ENCODE data around the gene RHBDL1.

The RHBDL1 gene

GRCh38 chr16:646679-647172, 28.7 kb upstream of the RHBDL1 start:
- no peak overlapping the region for H3K27ac ChIP-seq (ENCODE audit: low read depth, low read length, severe bottlenecking)
- H3K9me3 ChIP-seq (ENCODE audit: control insufficient read depth, low read length), result no peaks in the 10 kb centered on the region
- H3K4me3 ChIP-seq (ENCODE audit: extremely low read depth, insufficient read depth, low read length, poor library complexity, severe bottlenecking), result no peak overlapping the region
- no peaks in the 10 kb centered on the region for H3K36me3 ChIP-seq (ENCODE audit: control insufficient read depth, insufficient read depth, low read length)
- WGBS, 2 experiments (ENCODE audit: insufficient coverage in 2 of 2), result 90 to 96% methylated on average over 17 to 22 of the region's 22 CpGs
- peaks cover 12% of the 10 kb centered on the region for H3K4me1 ChIP-seq (ENCODE audit: control insufficient read depth, insufficient read depth, low read length, poor library complexity, severe bottlenecking)

DNA sequence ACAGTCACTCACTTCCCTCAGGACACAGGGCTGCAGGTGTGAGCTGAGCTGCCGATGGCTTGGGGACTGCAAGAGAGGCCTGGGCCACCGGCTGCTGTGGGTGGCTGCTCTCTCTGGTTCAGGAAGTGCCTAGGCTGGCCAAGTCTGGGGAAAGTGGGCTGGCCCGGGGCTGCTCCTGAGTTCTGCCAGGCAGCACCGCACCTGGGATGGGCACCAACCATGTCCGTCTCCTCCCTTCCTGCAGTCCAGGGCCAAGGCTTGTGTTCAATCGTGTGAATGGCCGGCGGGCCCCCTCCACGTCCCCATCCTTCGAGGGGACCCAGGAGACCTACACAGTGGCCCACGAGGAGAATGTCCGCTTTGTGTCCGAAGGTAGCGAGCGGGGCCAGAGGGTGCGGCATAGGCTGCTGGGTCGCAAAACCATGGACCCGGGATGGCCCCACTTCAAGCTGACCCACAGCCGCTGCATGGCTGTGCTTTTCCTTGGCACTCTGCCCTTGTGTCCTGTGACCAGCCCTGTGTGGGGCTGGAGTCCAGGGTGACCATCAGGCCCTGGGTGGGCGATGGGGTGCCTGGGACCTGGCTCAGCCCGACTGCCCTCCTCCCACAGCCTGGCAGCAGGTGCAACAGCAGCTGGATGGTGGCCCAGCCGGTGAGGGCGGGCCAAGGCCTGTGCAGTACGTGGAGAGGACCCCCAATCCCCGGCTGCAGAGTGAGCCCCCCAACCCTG, 28.1 kb upstream of the RHBDL1 start:
- Histone ChIP-seq H3K4me1 (ENCODE audit: control insufficient read depth, insufficient read depth, low read length, poor library complexity, severe bottlenecking) (peaks cover 12% of the 10 kb centered on the region), H3K4me3 (ENCODE audit: extremely low read depth, insufficient read depth, low read length, poor library complexity, severe bottlenecking) (no peak overlapping the region), H3K27ac (ENCODE audit: low read depth, low read length, severe bottlenecking) (no peak overlapping the region), H3K36me3 (ENCODE audit: control insufficient read depth, insufficient read depth, low read length) (peaks cover 5% of the 10 kb centered on the region), H3K9me3 (ENCODE audit: control insufficient read depth, low read length) (no peaks in the 10 kb centered on the region)
- 95 to 97% methylated on average over 21 to 23 of the region's 25 CpGs for WGBS, 2 experiments (ENCODE audit: insufficient coverage in 2 of 2)

DNA sequence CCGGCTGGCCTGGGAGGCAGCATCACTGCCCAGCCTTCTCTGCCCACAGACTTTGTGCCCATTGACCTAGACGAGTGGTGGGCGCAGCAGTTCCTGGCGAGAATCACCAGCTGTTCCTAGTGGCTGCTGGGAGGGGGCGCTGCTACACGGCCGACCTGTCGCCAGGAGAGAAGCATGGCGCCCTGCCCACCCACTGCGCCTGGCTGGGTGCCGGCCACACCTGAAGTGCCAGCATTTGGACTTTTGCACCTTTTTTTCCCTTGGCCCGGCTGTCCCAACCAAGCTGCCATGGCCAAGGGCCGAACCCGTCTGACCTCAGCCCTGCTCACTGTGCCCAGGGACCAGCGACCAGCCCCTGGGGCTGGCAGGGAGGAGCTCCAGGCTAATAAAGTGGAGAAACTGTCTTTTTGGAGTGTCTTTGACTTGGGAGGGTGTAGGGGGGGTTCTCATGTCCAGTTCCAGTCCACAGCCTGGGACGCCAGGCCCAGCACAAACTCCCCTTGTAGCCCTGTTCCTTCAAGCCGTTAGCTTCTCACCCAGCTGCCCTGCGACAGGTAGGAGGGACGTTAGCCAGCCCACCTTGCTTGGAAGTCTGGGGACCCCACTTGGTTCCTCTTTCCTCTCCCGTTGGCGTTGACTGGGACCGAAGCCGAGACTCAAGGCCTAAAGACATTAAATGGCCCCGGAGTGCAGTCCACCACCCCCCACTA, 27.2 kb upstream of the RHBDL1 start:
- Histone ChIP-seq H3K4me1 (ENCODE audit: control insufficient read depth, insufficient read depth, low read length, poor library complexity, severe bottlenecking) (peaks cover 7% of the 10 kb centered on the region), H3K4me3 (ENCODE audit: extremely low read depth, insufficient read depth, low read length, poor library complexity, severe bottlenecking) (peak overlapping the region; percentile 66), H3K9me3 (ENCODE audit: control insufficient read depth, low read length) (no peaks in the 10 kb centered on the region), H3K36me3 (ENCODE audit: control insufficient read depth, insufficient read depth, low read length) (peaks cover 10% of the 10 kb centered on the region), H3K27ac (ENCODE audit: low read depth, low read length, severe bottlenecking) (peak overlapping the region; percentile 77)
- 64 to 69% methylated on average over 21 to 24 of the region's 24 CpGs for WGBS, 2 experiments (ENCODE audit: insufficient coverage in 2 of 2)

- no peaks in the 10 kb centered on the region for H3K9me3 ChIP-seq (ENCODE audit: control insufficient read depth, low read length)
- H3K27ac ChIP-seq (ENCODE audit: low read depth, low read length, severe bottlenecking), result peak within 1 kb of the TSS; percentile 77
- H3K4me3 ChIP-seq (ENCODE audit: extremely low read depth, insufficient read depth, low read length, poor library complexity, severe bottlenecking), result peak within 1 kb of the TSS; percentile 66
- WGBS, 2 experiments (ENCODE audit: insufficient coverage in 2 of 2), result 4% methylated on average over 69 to 91 of the region's 91 CpGs
- peaks cover 14% of the 10 kb centered on the region for H3K36me3 ChIP-seq (ENCODE audit: control insufficient read depth, insufficient read depth, low read length)
- peaks cover 7% of the 10 kb centered on the region for H3K4me1 ChIP-seq (ENCODE audit: control insufficient read depth, insufficient read depth, low read length, poor library complexity, severe bottlenecking)
Observed at GRCh38 chr16:648781-649589, 26.5 kb upstream of the RHBDL1 start, which contains the start of gene WDR90. Gene WDR90, plus strand, starts transcription at chr16:649365. Its CDS starts 52 bp downstream, at chr16:649417.

DNA sequence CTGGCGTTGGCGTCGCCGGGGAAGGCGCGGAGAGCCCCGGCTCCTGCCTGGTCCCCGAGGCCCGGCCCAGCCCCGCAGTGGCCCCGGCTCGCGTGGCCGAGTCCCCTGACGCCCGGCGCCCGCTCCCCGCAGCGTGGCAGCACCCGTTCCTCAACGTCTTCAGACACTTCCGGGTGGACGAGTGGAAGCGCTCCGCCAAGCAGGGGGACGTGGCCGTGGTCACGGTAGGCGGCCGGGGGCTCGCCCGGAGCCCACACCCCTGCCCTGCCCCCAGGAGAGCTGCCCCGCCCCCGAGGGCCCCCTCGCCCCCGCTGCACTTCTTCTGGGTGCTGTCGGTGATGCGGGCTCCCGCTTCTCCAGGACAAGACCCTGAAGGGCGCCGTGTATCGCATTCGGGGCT, 25.8 kb upstream of the RHBDL1 start:
- no peak overlapping the region for H3K27ac ChIP-seq (ENCODE audit: low read depth, low read length, severe bottlenecking)
- H3K4me3 ChIP-seq (ENCODE audit: extremely low read depth, insufficient read depth, low read length, poor library complexity, severe bottlenecking), result peak overlapping the region; percentile 66
- peaks cover 7% of the 10 kb centered on the region for H3K4me1 ChIP-seq (ENCODE audit: control insufficient read depth, insufficient read depth, low read length, poor library complexity, severe bottlenecking)
- no peaks in the 10 kb centered on the region for H3K9me3 ChIP-seq (ENCODE audit: control insufficient read depth, low read length)
- H3K36me3 ChIP-seq (ENCODE audit: control insufficient read depth, insufficient read depth, low read length), result peaks cover 16% of the 10 kb centered on the region
- WGBS, 2 experiments (ENCODE audit: insufficient coverage in 2 of 2), result 10 to 11% methylated on average over 29 to 35 of the region's 44 CpGs

DNA sequence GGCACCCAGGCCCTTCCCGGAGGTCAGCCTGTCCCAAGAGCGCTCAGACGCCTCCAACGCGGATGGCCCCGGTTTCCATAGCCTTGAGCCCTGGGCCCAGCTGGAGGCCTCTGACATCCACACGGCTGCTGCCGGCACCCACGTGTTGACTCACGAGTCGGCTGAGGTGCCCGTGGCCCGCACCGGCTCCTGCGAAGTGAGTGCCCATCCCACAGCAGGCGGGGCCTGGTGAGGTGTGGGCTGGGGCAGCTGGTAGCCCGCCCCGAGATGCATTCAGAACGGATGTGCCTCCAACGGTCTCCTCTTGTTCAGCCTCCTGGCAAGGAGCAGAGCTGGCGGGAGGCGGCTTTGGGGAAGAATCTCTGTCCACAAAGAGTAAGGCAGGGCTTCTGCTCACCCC, 23.6 kb upstream of the RHBDL1 start:
- peaks cover 20% of the 10 kb centered on the region for H3K36me3 ChIP-seq (ENCODE audit: control insufficient read depth, insufficient read depth, low read length)
- H3K27ac ChIP-seq (ENCODE audit: low read depth, low read length, severe bottlenecking), result no peak overlapping the region
- no peak overlapping the region for H3K4me3 ChIP-seq (ENCODE audit: extremely low read depth, insufficient read depth, low read length, poor library complexity, severe bottlenecking)
- no peaks in the 10 kb centered on the region for H3K9me3 ChIP-seq (ENCODE audit: control insufficient read depth, low read length)
- 93 to 95% methylated on average over 19 to 22 of the region's 22 CpGs for WGBS, 2 experiments (ENCODE audit: insufficient coverage in 2 of 2)
- peaks cover 7% of the 10 kb centered on the region for H3K4me1 ChIP-seq (ENCODE audit: control insufficient read depth, insufficient read depth, low read length, poor library complexity, severe bottlenecking)

DNA sequence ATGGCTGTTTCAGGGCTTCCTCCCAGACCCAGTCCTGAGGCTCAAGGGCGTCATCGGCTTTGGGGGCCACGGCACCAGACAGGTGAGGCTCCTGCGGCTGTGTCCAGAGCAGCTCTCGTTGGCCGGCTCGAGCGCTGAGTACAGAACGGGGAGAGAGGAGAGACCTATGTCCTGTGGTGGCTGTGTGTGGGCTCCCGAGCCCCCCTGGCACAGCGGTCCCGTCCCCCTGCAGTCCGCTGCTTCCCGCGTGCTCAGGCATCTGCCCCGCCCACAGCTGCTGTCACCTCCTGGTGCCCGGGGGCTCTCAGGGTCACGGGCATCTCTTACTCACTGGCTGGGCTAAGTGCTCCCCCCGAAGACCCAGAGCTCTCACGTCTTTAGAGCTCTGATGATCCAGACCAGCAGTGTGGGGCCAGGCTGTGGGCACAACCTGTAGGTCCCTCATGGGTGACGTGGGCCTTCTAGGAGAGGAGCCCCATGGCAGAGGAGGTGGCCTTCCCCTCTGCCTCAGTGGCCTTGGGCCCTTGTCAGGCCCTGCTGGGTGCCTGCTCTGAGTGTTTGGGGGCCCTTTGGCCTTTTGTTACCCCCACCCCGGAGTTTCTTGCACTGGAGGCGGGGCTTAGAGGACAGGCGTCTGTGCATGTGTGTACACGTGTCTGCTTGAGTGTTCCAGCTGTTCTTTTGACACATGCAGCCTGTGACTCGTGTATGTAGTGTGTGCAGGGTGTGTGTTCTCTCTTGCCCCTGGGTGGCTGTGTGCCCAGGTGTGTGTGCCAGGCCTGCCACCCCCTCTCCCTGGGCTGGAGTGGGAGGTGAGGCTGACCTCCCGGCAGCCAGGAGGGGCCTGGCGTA, 22.8 kb upstream of the RHBDL1 start:
- Histone ChIP-seq H3K27ac (ENCODE audit: low read depth, low read length, severe bottlenecking) (no peak overlapping the region), H3K36me3 (ENCODE audit: control insufficient read depth, insufficient read depth, low read length) (peaks cover 20% of the 10 kb centered on the region), H3K4me3 (ENCODE audit: extremely low read depth, insufficient read depth, low read length, poor library complexity, severe bottlenecking) (no peak overlapping the region), H3K9me3 (ENCODE audit: control insufficient read depth, low read length) (no peaks in the 10 kb centered on the region), H3K4me1 (ENCODE audit: control insufficient read depth, insufficient read depth, low read length, poor library complexity, severe bottlenecking) (peaks cover 7% of the 10 kb centered on the region)
- 94 to 95% methylated on average over 27 to 28 of the region's 28 CpGs for WGBS, 2 experiments (ENCODE audit: insufficient coverage in 2 of 2)

GRCh38 chr16:654034-654433, 21.4 kb upstream of the RHBDL1 start:
- H3K9me3 ChIP-seq (ENCODE audit: control insufficient read depth, low read length), result no peaks in the 10 kb centered on the region
- peaks cover 25% of the 10 kb centered on the region for H3K36me3 ChIP-seq (ENCODE audit: control insufficient read depth, insufficient read depth, low read length)
- no peak overlapping the region for H3K4me3 ChIP-seq (ENCODE audit: extremely low read depth, insufficient read depth, low read length, poor library complexity, severe bottlenecking)
- no peak overlapping the region for H3K27ac ChIP-seq (ENCODE audit: low read depth, low read length, severe bottlenecking)
- 93 to 96% methylated on average over 8 to 11 of the region's 12 CpGs for WGBS, 2 experiments (ENCODE audit: insufficient coverage in 2 of 2)
- no peaks in the 10 kb centered on the region for H3K4me1 ChIP-seq (ENCODE audit: control insufficient read depth, insufficient read depth, low read length, poor library complexity, severe bottlenecking)

DNA sequence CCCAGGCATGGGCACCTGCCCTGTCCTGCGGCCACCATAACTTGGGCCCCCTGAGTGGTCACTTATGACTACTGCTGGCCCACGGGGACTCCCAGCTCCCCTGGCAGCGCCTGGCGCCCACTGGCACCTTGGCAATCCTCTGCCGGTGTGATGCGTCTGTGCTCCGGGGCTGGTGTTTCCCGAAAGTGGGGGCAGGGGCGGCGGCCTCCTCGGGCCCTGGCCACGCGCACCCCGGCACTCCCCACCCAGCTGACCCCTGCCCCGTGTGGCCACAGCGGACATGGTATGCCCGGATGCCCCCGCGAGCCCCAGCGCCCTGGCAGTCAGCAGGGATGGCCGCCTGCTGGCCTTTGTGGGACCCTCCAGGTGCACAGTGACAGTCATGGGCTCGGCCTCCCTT, 18.0 kb upstream of the RHBDL1 start:
- no peak overlapping the region for H3K4me3 ChIP-seq (ENCODE audit: extremely low read depth, insufficient read depth, low read length, poor library complexity, severe bottlenecking)
- WGBS, 2 experiments (ENCODE audit: insufficient coverage in 2 of 2), result 95 to 96% methylated on average over 18 to 20 of the region's 22 CpGs
- H3K9me3 ChIP-seq (ENCODE audit: control insufficient read depth, low read length), result no peaks in the 10 kb centered on the region
- H3K27ac ChIP-seq (ENCODE audit: low read depth, low read length, severe bottlenecking), result no peak overlapping the region
- peaks cover 21% of the 10 kb centered on the region for H3K36me3 ChIP-seq (ENCODE audit: control insufficient read depth, insufficient read depth, low read length)
- H3K4me1 ChIP-seq (ENCODE audit: control insufficient read depth, insufficient read depth, low read length, poor library complexity, severe bottlenecking), result peaks cover 4% of the 10 kb centered on the region
